ENCODE data around the gene HDAC4.

The HDAC4 gene

GRCh38 chr2:239111401-239112100 lies 289.3 kb downstream of the HDAC4 start:
- Histone ChIP-seq H3K36me3 (replicated peaks) (no peaks in the 10 kb centered on the region), H3K4me3 (ENCODE audit: low read depth, low read length) (no peak overlapping the region), H3K27ac (no peak overlapping the region), H3K27me3 (replicated peaks) (no peaks in the 10 kb centered on the region)
- DNase-seq = no peak
- in situ Hi-C loops (cut with HindIII; ENCODE audit: low pct_ligation_motif_present, low sequenced_read_pairs) = no loop called here
- no peak for TF ChIP-seq CTCF (IDR thresholded peaks at IDR 0.05; ENCODE audit: low read depth, low read length, missing control alignments)

- Histone ChIP-seq H3K27me3 (replicated peaks) (no peaks in the 10 kb centered on the region), H3K27ac (no peak overlapping the region), H3K36me3 (replicated peaks) (no peaks in the 10 kb centered on the region), H3K4me3 (ENCODE audit: low read depth, low read length) (no peak overlapping the region)
- no peak for DNase-seq
- in situ Hi-C loops (cut with HindIII; ENCODE audit: low pct_ligation_motif_present, low sequenced_read_pairs) = no loop called here
- no peak for TF ChIP-seq CTCF (IDR thresholded peaks at IDR 0.05; ENCODE audit: low read depth, low read length, missing control alignments)
These were observed 290.2 kb downstream of the HDAC4 start for GRCh38 chr2:239110595-239111048.

GRCh38 chr2:239109928-239110545 lies 290.8 kb downstream of the HDAC4 start:
- H3K4me3 ChIP-seq (ENCODE audit: low read depth, low read length) = no peak overlapping the region
- no peak for TF ChIP-seq CTCF (IDR thresholded peaks at IDR 0.05; ENCODE audit: low read depth, low read length, missing control alignments)
- in situ Hi-C loops (cut with HindIII; ENCODE audit: low pct_ligation_motif_present, low sequenced_read_pairs) = no loop called here
- no peaks in the 10 kb centered on the region for H3K27me3 ChIP-seq (replicated peaks)
- H3K36me3 ChIP-seq (replicated peaks) = no peaks in the 10 kb centered on the region
- no peak overlapping the region for H3K27ac ChIP-seq
- no peak for DNase-seq

- TF ChIP-seq CTCF (IDR thresholded peaks at IDR 0.05; ENCODE audit: low read depth, low read length, missing control alignments) = no peak
- in situ Hi-C loops (cut with HindIII; ENCODE audit: low pct_ligation_motif_present, low sequenced_read_pairs) = no loop called here
- no peak overlapping the region for H3K4me3 ChIP-seq (ENCODE audit: low read depth, low read length)
- no peaks in the 10 kb centered on the region for H3K36me3 ChIP-seq (replicated peaks)
- H3K27ac ChIP-seq = no peak overlapping the region
- no peak for DNase-seq
- H3K27me3 ChIP-seq (replicated peaks) = no peaks in the 10 kb centered on the region
These were observed 291.5 kb downstream of the HDAC4 start for GRCh38 chr2:239109041-239109927.

GRCh38 chr2:239108459-239108858 lies 292.4 kb downstream of the HDAC4 start:
- Histone ChIP-seq H3K27ac (no peak overlapping the region), H3K4me3 (ENCODE audit: low read depth, low read length) (no peak overlapping the region), H3K27me3 (replicated peaks) (no peaks in the 10 kb centered on the region), H3K36me3 (replicated peaks) (no peaks in the 10 kb centered on the region)
- DNase-seq = no peak
- TF ChIP-seq CTCF (IDR thresholded peaks at IDR 0.05; ENCODE audit: low read depth, low read length, missing control alignments) = no peak
- in situ Hi-C loops (cut with HindIII; ENCODE audit: low pct_ligation_motif_present, low sequenced_read_pairs) = no loop called here
